ENCODE results near the gene FAM47E. TPM values are rescaled to one million over a fixed set of nuclear protein-coding genes. Genes with fewer than 3 reads are reported as not detected.

The FAM47E gene
- total RNA-seq, 1 experiment from 2014 or later: 2.0 TPM

DNA sequence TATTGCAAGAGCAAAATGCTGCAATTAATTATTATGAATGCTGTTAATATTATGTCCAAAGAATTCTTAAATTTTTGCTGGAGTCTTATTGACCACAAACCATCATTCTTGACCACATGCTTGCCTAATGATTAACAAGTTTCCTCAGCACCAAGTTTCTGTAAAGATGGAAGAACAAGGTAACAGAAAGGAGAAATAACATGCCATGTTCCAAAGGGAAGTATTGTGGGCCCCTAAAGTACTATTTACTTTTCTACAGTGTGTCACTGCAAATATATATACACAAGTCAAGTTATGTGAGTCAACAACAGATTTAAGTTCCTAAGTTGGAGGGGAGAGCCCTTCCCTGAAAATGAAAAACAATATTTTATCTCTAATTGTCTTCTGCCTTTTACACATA is 20.6 kb downstream of the FAM47E start:
- no peaks in the 10 kb centered on the region for H3K27me3 ChIP-seq (ENCODE audit: insufficient read depth, low read length)
- no peaks in the 10 kb centered on the region for H3K4me1 ChIP-seq (ENCODE audit: insufficient read depth, low read length)
- no peak overlapping the region for H2AFZ ChIP-seq (ENCODE audit: low read length)
- Mint-ChIP-seq H3K27ac (no peak overlapping the region), H3K4me1 (no peaks in the 10 kb centered on the region), H3K27me3 (ENCODE audit: low read depth) (no peaks in the 10 kb centered on the region), H3K36me3 (ENCODE audit: insufficient read depth in 1 of 3, low read depth in 3 of 3) (no peaks in the 10 kb centered on the region), H3K4me3 (no peak overlapping the region), H3K9me3 (no peaks in the 10 kb centered on the region; a peak in 1 of 5 replicates)
- H3K79me1 ChIP-seq (ENCODE audit: insufficient read depth, low read depth, low read length, poor library complexity, severe bottlenecking): no peaks in the 10 kb centered on the region
- no peaks in the 10 kb centered on the region for H3K79me2 ChIP-seq (ENCODE audit: insufficient read depth, low read length)
- no peak overlapping the region for H2BK15ac ChIP-seq (ENCODE audit: low read depth, low read length)
- no peak for DNase-seq
- no peak overlapping the region for H3K56ac ChIP-seq (ENCODE audit: insufficient read length, low read depth, low read length)
- TF ChIP-seq, protein P1, sequence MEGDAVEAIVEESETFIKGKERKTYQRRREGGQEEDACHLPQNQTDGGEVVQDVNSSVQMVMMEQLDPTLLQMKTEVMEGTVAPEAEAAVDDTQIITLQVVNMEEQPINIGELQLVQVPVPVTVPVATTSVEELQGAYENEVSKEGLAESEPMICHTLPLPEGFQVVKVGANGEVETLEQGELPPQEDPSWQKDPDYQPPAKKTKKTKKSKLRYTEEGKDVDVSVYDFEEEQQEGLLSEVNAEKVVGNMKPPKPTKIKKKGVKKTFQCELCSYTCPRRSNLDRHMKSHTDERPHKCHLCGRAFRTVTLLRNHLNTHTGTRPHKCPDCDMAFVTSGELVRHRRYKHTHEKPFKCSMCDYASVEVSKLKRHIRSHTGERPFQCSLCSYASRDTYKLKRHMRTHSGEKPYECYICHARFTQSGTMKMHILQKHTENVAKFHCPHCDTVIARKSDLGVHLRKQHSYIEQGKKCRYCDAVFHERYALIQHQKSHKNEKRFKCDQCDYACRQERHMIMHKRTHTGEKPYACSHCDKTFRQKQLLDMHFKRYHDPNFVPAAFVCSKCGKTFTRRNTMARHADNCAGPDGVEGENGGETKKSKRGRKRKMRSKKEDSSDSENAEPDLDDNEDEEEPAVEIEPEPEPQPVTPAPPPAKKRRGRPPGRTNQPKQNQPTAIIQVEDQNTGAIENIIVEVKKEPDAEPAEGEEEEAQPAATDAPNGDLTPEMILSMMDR (conservative IDR thresholded peaks at IDR 0.05): no peak
- H3K27ac ChIP-seq (ENCODE audit: insufficient read length, low read depth, low read length): no peak overlapping the region
- no peaks in the 10 kb centered on the region for H3K23me2 ChIP-seq (ENCODE audit: insufficient read length, low read depth, low read length, poor library complexity, severe bottlenecking)
- H3K9ac ChIP-seq (ENCODE audit: extremely low read depth, insufficient read length, low read length): no peak overlapping the region
- no peak overlapping the region for H3T11ph ChIP-seq (ENCODE audit: low read length)
- no peak overlapping the region for H3K23ac ChIP-seq (ENCODE audit: insufficient read length, low read depth, low read length)
- no peak overlapping the region for H2BK20ac ChIP-seq (ENCODE audit: low read depth, low read length, poor library complexity, severe bottlenecking)
- no peak overlapping the region for H3K18ac ChIP-seq (ENCODE audit: insufficient read length, low read depth, low read length)
- H2BK12ac ChIP-seq (ENCODE audit: insufficient read length, low read depth, low read length): no peak overlapping the region
- no peak overlapping the region for H2BK5ac ChIP-seq (ENCODE audit: insufficient read length, low read length)
- H2AK5ac ChIP-seq (ENCODE audit: insufficient read length, low read length): no peak overlapping the region
- no peaks in the 10 kb centered on the region for H3K9me3 ChIP-seq (ENCODE audit: control insufficient read depth, low read depth, low read length)
- no peak overlapping the region for H3K4me2 ChIP-seq (ENCODE audit: insufficient read depth, insufficient read length, low read length)
- H2BK120ac ChIP-seq (ENCODE audit: low read depth, low read length, poor library complexity, severe bottlenecking): no peak overlapping the region
- H3K14ac ChIP-seq (ENCODE audit: insufficient read depth, low read length): no peak overlapping the region
- H4K5ac ChIP-seq (ENCODE audit: insufficient read length, low read depth, low read length): no peak overlapping the region
- no peak overlapping the region for H4K91ac ChIP-seq (ENCODE audit: insufficient read length, low read depth, low read length)
- no peaks in the 10 kb centered on the region for H4K20me1 ChIP-seq (ENCODE audit: control insufficient read depth, insufficient read depth, insufficient read length)
- H4K8ac ChIP-seq (replicated peaks; ENCODE audit: insufficient read length, low read depth, low read length): no peak overlapping the region
- no peak overlapping the region for H3K4ac ChIP-seq (ENCODE audit: low read depth, low read length)

All from H9 (cell line).